ENCODE data around the gene LONRF3.

DNA sequence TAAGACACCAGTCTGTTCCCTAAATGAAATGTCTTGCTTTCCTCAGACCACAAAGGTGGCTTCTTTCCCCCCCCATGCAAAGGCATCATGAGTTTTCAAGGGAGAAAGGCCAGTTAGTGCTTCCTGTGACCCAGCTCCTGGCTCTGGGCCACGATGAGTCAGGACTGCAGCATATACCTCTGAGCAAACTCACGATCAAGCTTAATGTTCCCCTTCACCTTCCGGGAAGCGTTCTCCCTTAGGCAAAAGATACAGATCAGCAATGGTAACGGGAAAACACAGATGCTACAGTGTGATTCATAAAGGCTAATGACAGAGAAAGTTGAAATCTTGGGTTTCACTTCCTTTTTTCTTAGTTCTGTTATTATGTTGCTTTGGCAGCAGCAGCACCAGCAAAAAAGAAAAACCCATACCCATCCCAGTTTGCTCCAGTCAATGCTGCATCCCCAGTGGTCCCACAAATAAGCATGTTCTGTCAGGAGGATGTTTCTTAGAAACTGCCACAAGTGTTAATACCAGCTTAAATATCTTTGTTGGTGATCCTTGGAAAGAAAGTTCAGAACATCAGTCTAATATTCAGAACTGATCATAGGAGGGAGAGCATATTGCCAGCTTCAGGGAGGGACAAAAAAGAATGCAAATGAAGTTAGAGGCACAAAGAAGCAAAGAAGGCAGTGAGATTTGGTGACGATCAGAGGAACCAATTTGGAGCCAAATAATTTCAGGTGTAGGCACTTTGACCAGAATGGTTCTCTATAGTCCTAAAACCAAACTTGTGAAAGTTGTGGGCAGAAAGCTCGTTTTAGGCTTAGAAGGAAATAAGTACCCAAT, 41.2 kb downstream of the LONRF3 start:
- TF ChIP-seq PKNOX1 (IDR thresholded peaks at IDR 0.05) (no peak), FOXK2 (IDR thresholded peaks at IDR 0.05) (no peak), ARNT (IDR thresholded peaks at IDR 0.05) (no peak), LEF1 (IDR thresholded peaks at IDR 0.05; ENCODE audit: borderline replicate concordance) (no peak), SUZ12 (IDR thresholded peaks at IDR 0.05) (no peak), NFRKB (IDR thresholded peaks at IDR 0.05) (no peak), ELF4 (IDR thresholded peaks at IDR 0.05) (no peak)
